ENCODE measurements around the gene HOMER2.

Gene HOMER2

GRCh38 chr15:82851981-82852511 is 100.5 kb downstream of the HOMER2 start:
- no peak for DNase-seq
- TF ChIP-seq CTCF (IDR thresholded peaks at IDR 0.05): no peak
- peaks cover 49% of the 10 kb centered on the region for H3K4me1 Mint-ChIP-seq

GRCh38 chr15:82851306-82851850 is 101.1 kb downstream of the HOMER2 start:
- H3K27ac Mint-ChIP-seq: no peak overlapping the region

More at GRCh38 chr15:82851981-82852511, 100.5 kb downstream of the HOMER2 start:
- Mint-ChIP-seq H3K27me3 (ENCODE audit: low read depth, poor library complexity) (peaks cover 4% of the 10 kb centered on the region), H3K4me3 (no peak overlapping the region), H3K9me3 (no peaks in the 10 kb centered on the region), H3K27ac (peak overlapping the region; percentile 60), H3K36me3 (ENCODE audit: low read depth) (peaks cover 5% of the 10 kb centered on the region)

DNA sequence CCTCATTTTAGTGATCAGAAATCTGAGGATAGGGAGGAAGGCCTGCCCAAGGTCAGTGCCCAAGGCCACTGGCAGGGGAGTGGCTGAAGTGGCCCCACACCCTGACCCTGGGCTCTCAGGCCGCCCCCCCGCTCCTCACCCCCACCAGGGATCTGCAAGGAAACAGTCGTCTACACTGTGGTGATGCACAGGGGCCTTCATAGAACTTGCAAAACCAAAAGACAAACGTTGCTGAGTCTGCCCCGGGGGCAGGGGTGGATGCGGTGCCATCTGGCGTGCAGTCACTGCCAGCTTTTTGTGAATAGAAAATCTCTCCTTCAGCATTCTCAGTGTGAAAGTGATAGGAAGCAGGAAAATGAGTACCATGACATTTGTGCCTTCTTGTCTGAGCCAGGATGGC is 101.8 kb downstream of the HOMER2 start:
- no peak for DNase-seq
- H3K9me3 Mint-ChIP-seq: no peaks in the 10 kb centered on the region
- H3K27me3 Mint-ChIP-seq (ENCODE audit: low read depth, poor library complexity): peaks cover 4% of the 10 kb centered on the region
- H3K36me3 Mint-ChIP-seq (ENCODE audit: low read depth): peaks cover 5% of the 10 kb centered on the region
- no peak for TF ChIP-seq CTCF (IDR thresholded peaks at IDR 0.05)
- no peak overlapping the region for H3K4me3 Mint-ChIP-seq
- H3K27ac Mint-ChIP-seq: peak overlapping the region; percentile 59
- H3K4me1 Mint-ChIP-seq: peaks cover 52% of the 10 kb centered on the region

More at GRCh38 chr15:82851306-82851850, 101.1 kb downstream of the HOMER2 start:
- no peak for TF ChIP-seq CTCF (IDR thresholded peaks at IDR 0.05)
- no peak for DNase-seq
- no peaks in the 10 kb centered on the region for H3K9me3 Mint-ChIP-seq
- no peak overlapping the region for H3K4me3 Mint-ChIP-seq
- H3K4me1 Mint-ChIP-seq: peaks cover 49% of the 10 kb centered on the region
- H3K36me3 Mint-ChIP-seq (ENCODE audit: low read depth): peaks cover 5% of the 10 kb centered on the region
- peaks cover 4% of the 10 kb centered on the region for H3K27me3 Mint-ChIP-seq (ENCODE audit: low read depth, poor library complexity)

DNA sequence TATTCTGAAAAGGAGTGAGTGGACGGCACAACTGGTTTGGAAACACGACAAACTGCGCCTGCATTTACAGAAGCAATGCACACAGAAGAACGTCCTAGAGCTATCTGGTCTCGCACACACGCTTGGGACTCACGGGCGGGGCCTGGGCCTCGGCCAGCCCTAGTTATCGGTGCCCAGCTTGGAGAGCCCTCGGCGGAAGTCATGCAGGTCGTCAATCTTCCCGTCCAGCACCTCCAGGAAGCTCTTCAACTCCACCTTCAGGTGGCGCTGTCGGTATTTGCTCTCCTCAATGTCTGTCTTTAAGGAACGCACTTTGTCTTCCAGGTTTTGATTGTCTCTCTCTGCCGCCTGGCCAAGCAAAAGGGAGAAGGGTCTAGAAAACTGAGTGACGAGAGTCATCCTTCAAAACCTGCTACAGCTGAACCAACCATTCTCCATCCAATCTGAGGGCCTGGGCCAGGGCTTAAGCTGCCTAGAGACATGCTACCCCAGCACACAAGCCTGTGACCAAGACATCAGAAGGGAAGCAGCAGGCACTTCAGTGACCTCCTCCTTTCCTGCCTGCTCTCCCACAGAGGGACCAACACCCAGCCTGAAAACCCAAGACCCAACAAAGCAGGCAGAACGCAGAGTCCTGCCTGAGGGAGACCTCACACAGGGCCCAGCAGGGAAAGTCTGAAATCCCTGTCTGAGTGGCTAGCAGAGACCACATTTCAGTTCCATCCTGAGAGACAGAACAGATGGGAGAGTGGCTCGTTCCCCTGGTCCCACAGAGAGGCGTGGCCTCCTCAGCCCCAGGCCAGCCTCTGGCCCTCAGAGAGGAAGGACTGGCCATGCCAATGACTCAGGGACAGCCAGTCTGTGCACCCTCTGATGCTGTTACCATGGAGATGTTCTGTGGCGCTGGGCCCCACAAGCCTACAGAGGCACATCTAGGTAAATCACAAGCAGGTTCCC is 102.7 kb downstream of the HOMER2 start:
- TF ChIP-seq CTCF (IDR thresholded peaks at IDR 0.05): peak; percentile 75
- Mint-ChIP-seq H3K27me3 (ENCODE audit: low read depth, poor library complexity) (peaks cover 4% of the 10 kb centered on the region), H3K36me3 (ENCODE audit: low read depth) (peaks cover 10% of the 10 kb centered on the region), H3K9me3 (no peaks in the 10 kb centered on the region), H3K4me1 (peaks cover 48% of the 10 kb centered on the region), H3K4me3 (peak overlapping the region; percentile 20), H3K27ac (peak overlapping the region; percentile 72)
- peak; percentile 80 for DNase-seq

DNA sequence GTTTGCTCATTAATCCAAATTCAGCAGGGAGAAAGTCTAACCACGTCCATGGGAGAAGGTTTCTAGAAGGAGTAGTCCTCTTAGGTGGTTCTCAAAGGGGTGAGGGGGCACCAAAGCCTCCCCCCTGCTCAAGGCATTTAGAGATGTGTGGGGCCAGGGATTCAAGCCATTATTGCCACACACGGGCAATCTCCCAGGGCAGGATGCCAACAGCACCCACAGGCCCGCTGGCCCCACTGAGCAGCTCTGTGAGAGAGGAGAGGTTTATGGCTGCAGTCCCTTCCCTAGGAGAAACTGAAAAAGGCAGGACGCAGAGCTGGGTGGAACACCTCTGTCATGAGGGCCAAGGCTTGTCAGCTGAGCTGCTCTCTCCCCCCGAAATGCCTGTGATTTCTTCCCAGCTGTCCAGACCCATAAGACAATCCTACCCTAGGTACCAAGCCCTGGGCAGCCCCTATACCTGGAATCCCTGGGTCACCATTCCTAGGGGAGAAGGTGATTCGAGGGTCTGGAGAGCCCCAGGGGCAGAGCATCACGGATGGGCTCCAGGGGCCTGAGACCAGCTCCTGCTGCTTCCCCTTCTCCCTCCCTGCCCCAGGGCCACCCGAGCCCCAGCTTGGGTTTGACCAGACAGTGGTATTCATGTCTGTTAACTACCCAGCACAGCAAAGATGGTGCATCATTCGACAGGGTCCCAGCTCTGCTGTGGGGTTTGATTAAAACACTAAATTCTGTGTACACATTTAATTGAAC is 104.1 kb downstream of the HOMER2 start:
- peaks cover 4% of the 10 kb centered on the region for H3K27me3 Mint-ChIP-seq (ENCODE audit: low read depth, poor library complexity)

More for the DNA sequence above, 104.1 kb downstream of the HOMER2 start:
- DNase-seq: no peak
- peaks cover 5% of the 10 kb centered on the region for H3K9me3 Mint-ChIP-seq
- H3K4me3 Mint-ChIP-seq: no peak overlapping the region
- no peak for TF ChIP-seq CTCF (IDR thresholded peaks at IDR 0.05)
- peaks cover 45% of the 10 kb centered on the region for H3K4me1 Mint-ChIP-seq
- no peak overlapping the region for H3K27ac Mint-ChIP-seq
- H3K36me3 Mint-ChIP-seq (ENCODE audit: low read depth): peaks cover 20% of the 10 kb centered on the region

Measured in nephron progenitor cell (in vitro differentiated cells).